ENCODE data around the gene KBTBD8.

- TF ChIP-seq, protein P1, sequence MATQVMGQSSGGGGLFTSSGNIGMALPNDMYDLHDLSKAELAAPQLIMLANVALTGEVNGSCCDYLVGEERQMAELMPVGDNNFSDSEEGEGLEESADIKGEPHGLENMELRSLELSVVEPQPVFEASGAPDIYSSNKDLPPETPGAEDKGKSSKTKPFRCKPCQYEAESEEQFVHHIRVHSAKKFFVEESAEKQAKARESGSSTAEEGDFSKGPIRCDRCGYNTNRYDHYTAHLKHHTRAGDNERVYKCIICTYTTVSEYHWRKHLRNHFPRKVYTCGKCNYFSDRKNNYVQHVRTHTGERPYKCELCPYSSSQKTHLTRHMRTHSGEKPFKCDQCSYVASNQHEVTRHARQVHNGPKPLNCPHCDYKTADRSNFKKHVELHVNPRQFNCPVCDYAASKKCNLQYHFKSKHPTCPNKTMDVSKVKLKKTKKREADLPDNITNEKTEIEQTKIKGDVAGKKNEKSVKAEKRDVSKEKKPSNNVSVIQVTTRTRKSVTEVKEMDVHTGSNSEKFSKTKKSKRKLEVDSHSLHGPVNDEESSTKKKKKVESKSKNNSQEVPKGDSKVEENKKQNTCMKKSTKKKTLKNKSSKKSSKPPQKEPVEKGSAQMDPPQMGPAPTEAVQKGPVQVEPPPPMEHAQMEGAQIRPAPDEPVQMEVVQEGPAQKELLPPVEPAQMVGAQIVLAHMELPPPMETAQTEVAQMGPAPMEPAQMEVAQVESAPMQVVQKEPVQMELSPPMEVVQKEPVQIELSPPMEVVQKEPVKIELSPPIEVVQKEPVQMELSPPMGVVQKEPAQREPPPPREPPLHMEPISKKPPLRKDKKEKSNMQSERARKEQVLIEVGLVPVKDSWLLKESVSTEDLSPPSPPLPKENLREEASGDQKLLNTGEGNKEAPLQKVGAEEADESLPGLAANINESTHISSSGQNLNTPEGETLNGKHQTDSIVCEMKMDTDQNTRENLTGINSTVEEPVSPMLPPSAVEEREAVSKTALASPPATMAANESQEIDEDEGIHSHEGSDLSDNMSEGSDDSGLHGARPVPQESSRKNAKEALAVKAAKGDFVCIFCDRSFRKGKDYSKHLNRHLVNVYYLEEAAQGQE (IDR thresholded peaks at IDR 0.05), result no peak
- TF ChIP-seq NR2F2 (IDR thresholded peaks at IDR 0.05) (no peak), MAX (IDR thresholded peaks at IDR 0.05) (no peak), CTCF (IDR thresholded peaks at IDR 0.05; ENCODE audit: low read depth, low read length, missing input control) (no peak), JUND (IDR thresholded peaks at IDR 0.05) (no peak)
- TF ChIP-seq, protein P2, sequence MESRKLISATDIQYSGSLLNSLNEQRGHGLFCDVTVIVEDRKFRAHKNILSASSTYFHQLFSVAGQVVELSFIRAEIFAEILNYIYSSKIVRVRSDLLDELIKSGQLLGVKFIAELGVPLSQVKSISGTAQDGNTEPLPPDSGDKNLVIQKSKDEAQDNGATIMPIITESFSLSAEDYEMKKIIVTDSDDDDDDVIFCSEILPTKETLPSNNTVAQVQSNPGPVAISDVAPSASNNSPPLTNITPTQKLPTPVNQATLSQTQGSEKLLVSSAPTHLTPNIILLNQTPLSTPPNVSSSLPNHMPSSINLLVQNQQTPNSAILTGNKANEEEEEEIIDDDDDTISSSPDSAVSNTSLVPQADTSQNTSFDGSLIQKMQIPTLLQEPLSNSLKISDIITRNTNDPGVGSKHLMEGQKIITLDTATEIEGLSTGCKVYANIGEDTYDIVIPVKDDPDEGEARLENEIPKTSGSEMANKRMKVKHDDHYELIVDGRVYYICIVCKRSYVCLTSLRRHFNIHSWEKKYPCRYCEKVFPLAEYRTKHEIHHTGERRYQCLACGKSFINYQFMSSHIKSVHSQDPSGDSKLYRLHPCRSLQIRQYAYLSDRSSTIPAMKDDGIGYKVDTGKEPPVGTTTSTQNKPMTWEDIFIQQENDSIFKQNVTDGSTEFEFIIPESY (IDR thresholded peaks at IDR 0.05), result no peak
Measured at GRCh38 chr3:67015702-67016484, 17.8 kb downstream of the KBTBD8 start.
